ENCODE data around the gene HPSE2. TPM values are rescaled to one million over a fixed set of nuclear protein-coding genes. Genes with fewer than 3 reads are reported as not detected.

HPSE2 gene
- total and polyA plus RNA-seq, 2 of the 8 experiments (the other 6 are each of a cell fraction or from before 2014, with no cell fraction given), result 0.41 to 0.58 TPM

GRCh38 chr10:98808282-98808892 is 427.3 kb downstream of the HPSE2 start (continued):
- TF ChIP-seq CHD7 (IDR thresholded peaks at IDR 0.05; ENCODE audit: insufficient replicate concordance, low read length), result no peak
- TF ChIP-seq TCF12 (IDR thresholded peaks at IDR 0.05; ENCODE audit: low read depth, low read length), result no peak
- TF ChIP-seq SIN3A (conservative IDR thresholded peaks at IDR 0.05 in 1 of 2, IDR thresholded peaks at IDR 0.05 in 1 of 2; ENCODE audit: low read depth in 1 of 2, low read length in 2 of 2), result no peak
- no peak for TF ChIP-seq SIRT6 (IDR thresholded peaks at IDR 0.05; ENCODE audit: low read length)
- no peak for TF ChIP-seq GTF2F1 (IDR thresholded peaks at IDR 0.05; ENCODE audit: borderline replicate concordance, low read depth, low read length)

Measured in H1 (cell line).